ENCODE data around the gene RPS6KC1. TPM values are rescaled to one million over a fixed set of nuclear protein-coding genes. Genes with fewer than 3 reads are reported as not detected.

The RPS6KC1 gene
- total RNA-seq, 1 donor from 2014 or later = 25.6 TPM

DNA sequence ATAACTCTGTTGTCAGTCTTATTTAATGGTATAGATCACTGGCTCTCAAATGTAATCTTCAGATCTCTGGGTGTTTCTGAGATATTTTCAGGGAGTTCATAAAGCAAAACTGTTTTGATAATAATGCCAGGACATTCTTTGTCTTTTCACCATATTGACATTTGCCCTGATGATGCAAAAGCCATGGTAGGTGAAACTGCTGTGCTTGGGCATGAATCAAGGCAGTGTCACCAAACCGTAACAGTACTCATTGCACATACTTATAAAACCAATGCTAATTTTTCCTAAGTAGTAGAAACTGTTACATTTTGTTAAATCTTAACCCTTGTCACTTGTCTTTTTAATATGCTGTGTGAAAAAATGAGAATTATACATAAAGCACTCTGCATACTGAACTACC is 76.0 kb downstream of the RPS6KC1 start:
- Histone ChIP-seq H3K27me3 (ENCODE audit: insufficient read depth, low read length) (no peaks in the 10 kb centered on the region), H3K27ac (ENCODE audit: low read depth, low read length) (no peak overlapping the region), H3K9me3 (ENCODE audit: insufficient read depth, low read depth, low read length) (no peaks in the 10 kb centered on the region), H3K9ac (ENCODE audit: low read length) (no peak overlapping the region), H3K4me2 (ENCODE audit: low read length) (no peak overlapping the region), H3K4me3 (ENCODE audit: insufficient read depth, low read depth, low read length) (no peak overlapping the region), H3K4me1 (ENCODE audit: insufficient read depth, low read length) (peaks cover 18% of the 10 kb centered on the region), H3K36me3 (ENCODE audit: insufficient read depth, low read length) (no peaks in the 10 kb centered on the region), H3K79me2 (ENCODE audit: insufficient read depth, low read length) (peaks cover 10% of the 10 kb centered on the region), H2AFZ (ENCODE audit: low read depth, low read length) (no peak overlapping the region), H4K20me1 (ENCODE audit: insufficient read depth, low read length) (peaks cover 12% of the 10 kb centered on the region)
- peaks cover 15% of the 10 kb centered on the region for H3K4me1 Mint-ChIP-seq (ENCODE audit: low read depth, unreplicated experiment)
- DNase-seq (ENCODE audit: low read depth) (no peak), FAIRE-seq (no peak)
- H3K27ac Mint-ChIP-seq (ENCODE audit: unreplicated experiment) = no peak overlapping the region
- TF ChIP-seq CTCF (IDR thresholded peaks at IDR 0.05; ENCODE audit: insufficient read depth, low read depth, low read length) (no peak), EZH2 (IDR thresholded peaks at IDR 0.05; ENCODE audit: insufficient read depth, low read length) (no peak)
- no peaks in the 10 kb centered on the region for H3K36me3 Mint-ChIP-seq (ENCODE audit: low read depth, unreplicated experiment)
- H3K9me3 Mint-ChIP-seq (ENCODE audit: unreplicated experiment) = no peaks in the 10 kb centered on the region
- H3K4me3 Mint-ChIP-seq (ENCODE audit: unreplicated experiment) = no peak overlapping the region
- no peaks in the 10 kb centered on the region for H3K27me3 Mint-ChIP-seq (ENCODE audit: low read depth, unreplicated experiment)

GRCh38 chr1:213131851-213132655 is 81.0 kb downstream of the RPS6KC1 start:
- no peaks in the 10 kb centered on the region for H3K9me3 ChIP-seq (ENCODE audit: insufficient read depth, low read depth, low read length)

More at GRCh38 chr1:213131851-213132655, 81.0 kb downstream of the RPS6KC1 start:
- TF ChIP-seq EZH2 (IDR thresholded peaks at IDR 0.05; ENCODE audit: insufficient read depth, low read length) (no peak), CTCF (IDR thresholded peaks at IDR 0.05; ENCODE audit: insufficient read depth, low read depth, low read length) (no peak)
- Histone ChIP-seq H3K79me2 (ENCODE audit: insufficient read depth, low read length) (peaks cover 5% of the 10 kb centered on the region), H3K4me2 (ENCODE audit: low read length) (no peak overlapping the region), H3K9ac (ENCODE audit: low read length) (no peak overlapping the region), H3K27ac (ENCODE audit: low read depth, low read length) (no peak overlapping the region), H3K4me1 (ENCODE audit: insufficient read depth, low read length) (peaks cover 11% of the 10 kb centered on the region), H3K36me3 (ENCODE audit: insufficient read depth, low read length) (no peaks in the 10 kb centered on the region), H3K4me3 (ENCODE audit: insufficient read depth, low read depth, low read length) (no peak overlapping the region), H4K20me1 (ENCODE audit: insufficient read depth, low read length) (no peaks in the 10 kb centered on the region), H3K27me3 (ENCODE audit: insufficient read depth, low read length) (no peaks in the 10 kb centered on the region), H2AFZ (ENCODE audit: low read depth, low read length) (no peak overlapping the region)
- Mint-ChIP-seq H3K27me3 (ENCODE audit: low read depth, unreplicated experiment) (no peaks in the 10 kb centered on the region), H3K4me3 (ENCODE audit: unreplicated experiment) (no peak overlapping the region), H3K27ac (ENCODE audit: unreplicated experiment) (no peak overlapping the region), H3K9me3 (ENCODE audit: unreplicated experiment) (no peaks in the 10 kb centered on the region), H3K4me1 (ENCODE audit: low read depth, unreplicated experiment) (peaks cover 18% of the 10 kb centered on the region), H3K36me3 (ENCODE audit: low read depth, unreplicated experiment) (no peaks in the 10 kb centered on the region)
- peak; percentile 37 for FAIRE-seq
- no peak for DNase-seq (ENCODE audit: low read depth)

All from astrocyte (in vitro differentiated cells and primary cell).